CD4-positive, CD25-positive, alpha-beta regulatory T cell (primary cell): ENCODE measurements around the gene DNAJC5G. TPM values are rescaled to one million over a fixed set of nuclear protein-coding genes. Genes with fewer than 3 reads are reported as not detected.

Experiments
- ATAC-seq, 2 donors: fragments of 150-1000 bp; cut with Tn5 transposase; one replicate each; pipeline ENCODE4 v1.10.0; 2021; ENCODE audit warnings: low read depth in 2 of 2, moderate number of reproducible peaks in 2 of 2, moderate library complexity in 1 of 2
- DNase-seq, 3 donors: peaks; one replicate each; pipeline versions ENCODE4 v3.0.0 to v3.0.0-alpha.2; 2012 to 2022; ENCODE audit warnings: mixed read lengths in 1 of 3
- H3K27ac ChIP-seq: one replicate; pipeline ENCODE4 v1.7.0; 2013; ENCODE audit warnings: mild to moderate bottlenecking, low read length; ENCODE audit not compliant: insufficient read depth, poor library complexity, severe bottlenecking
- H3K27me3 ChIP-seq: one replicate; pipeline ENCODE4 v1.7.0; 2013; ENCODE audit warnings: low read length; ENCODE audit not compliant: control insufficient read depth, insufficient read depth
- H3K36me3 ChIP-seq: one replicate; pipeline ENCODE4 v1.7.0; 2013; ENCODE audit warnings: mild to moderate bottlenecking, low read length, moderate library complexity; ENCODE audit not compliant: control insufficient read depth, insufficient read depth
- H3K4me1 ChIP-seq: 2 replicates; pipeline ENCODE4 v1.7.0; 2013; ENCODE audit warnings: mild to moderate bottlenecking, low read length; ENCODE audit not compliant: insufficient read depth, control insufficient read depth, poor library complexity, severe bottlenecking
- H3K4me3 ChIP-seq: one replicate; pipeline ENCODE4 v1.7.0; 2013; ENCODE audit warnings: low read depth, mild to moderate bottlenecking, low read length, moderate library complexity
- H3K9me3 ChIP-seq, 2 experiments: 1 replicate in 1 of 2; 2 replicates in 1 of 2; pipeline ENCODE4 v1.7.0; 2013; ENCODE audit warnings: low read length in 2 of 2, mild to moderate bottlenecking in 1 of 2, moderate library complexity in 1 of 2; ENCODE audit not compliant: control insufficient read depth in 2 of 2
- H3K27ac Mint-ChIP-seq, 3 donors: one replicate each; pipeline ENCODE4 v1.8.0; 2020 to 2022; ENCODE audit warnings: mild to moderate bottlenecking in 3 of 3, mixed read lengths in 3 of 3, moderate library complexity in 2 of 3
- H3K27me3 Mint-ChIP-seq: one replicate; pipeline ENCODE4 v1.8.0; 2022; ENCODE audit warnings: mild to moderate bottlenecking, mixed read lengths
- H3K36me3 Mint-ChIP-seq: one replicate; pipeline ENCODE4 v1.8.0; 2020; ENCODE audit warnings: mixed read lengths
- H3K4me1 Mint-ChIP-seq, 4 donors: one replicate each; pipeline ENCODE4 v1.8.0; 2020 to 2022; ENCODE audit warnings: mixed read lengths in 4 of 4, mild to moderate bottlenecking in 1 of 4
- H3K4me3 Mint-ChIP-seq, 4 donors: one replicate each; pipeline ENCODE4 v1.8.0; 2020 to 2022; ENCODE audit warnings: mild to moderate bottlenecking in 4 of 4, mixed read lengths in 4 of 4, moderate library complexity in 3 of 4
- H3K9me3 Mint-ChIP-seq, 7 donors: one replicate each; pipeline ENCODE4 v1.8.0; 2020 to 2022; ENCODE audit warnings: mixed read lengths in 7 of 7, mild to moderate bottlenecking in 3 of 7, moderate library complexity in 2 of 7
- polyA plus RNA-seq, 4 donors: library from polyadenylated mRNA; unstranded; fragments of 300-500 nt; fragmentation: Illumina TruSeq; gene quantifications; one replicate each; pipeline ENCODE4 v1.2.3, GENCODE V29; 2021
- total RNA-seq: library from RNA; stranded (reverse); gene quantifications from one replicate; pipeline ENCODE4 v1.2.3, GENCODE V29; 2022

DNAJC5G gene
- total and polyA plus RNA-seq, 5 donors from 2014 or later = not detected

- DNase-seq = no peak
These were observed 37.8 kb upstream of the DNAJC5G start for GRCh38 chr2:27237341-27237945.

GRCh38 chr2:27238976-27239375 lies 36.3 kb upstream of the DNAJC5G start:
- no peaks in the 10 kb centered on the region for H3K27me3 Mint-ChIP-seq
- no peaks in the 10 kb centered on the region for H3K27me3 ChIP-seq
- no peak overlapping the region for H3K4me3 ChIP-seq
- peaks cover 0 to 2% (median 0%) of the 10 kb centered on the region in 4 donors for H3K4me1 Mint-ChIP-seq
- no peaks in the 10 kb centered on the region for H3K9me3 ChIP-seq
- ATAC-seq (no peak), DNase-seq (no peak)
- H3K36me3 ChIP-seq = peaks cover 88% of the 10 kb centered on the region
- no peak overlapping the region for H3K27ac Mint-ChIP-seq
- peaks cover 46% of the 10 kb centered on the region for H3K36me3 Mint-ChIP-seq
- peaks cover 3% of the 10 kb centered on the region for H3K4me1 ChIP-seq
- no peak overlapping the region for H3K27ac ChIP-seq
- no peak overlapping the region for H3K4me3 Mint-ChIP-seq
- no peaks in the 10 kb centered on the region for H3K9me3 Mint-ChIP-seq

More at GRCh38 chr2:27237341-27237945, 37.8 kb upstream of the DNAJC5G start:
- Mint-ChIP-seq H3K27me3 (no peaks in the 10 kb centered on the region), H3K36me3 (peaks cover 59% of the 10 kb centered on the region), H3K4me3 (no peak overlapping the region), H3K27ac (no peak overlapping the region), H3K9me3 (no peaks in the 10 kb centered on the region), H3K4me1 (peaks cover 0 to 2% (median 0%) of the 10 kb centered on the region in 4 donors)
- H3K9me3 ChIP-seq = no peaks in the 10 kb centered on the region
- H3K27me3 ChIP-seq = no peaks in the 10 kb centered on the region
- H3K36me3 ChIP-seq = peaks cover 91% of the 10 kb centered on the region
- H3K4me3 ChIP-seq = no peak overlapping the region
- no peak overlapping the region for H3K27ac ChIP-seq
- ATAC-seq = no peak
- H3K4me1 ChIP-seq = peaks cover 3% of the 10 kb centered on the region

- H3K4me3 Mint-ChIP-seq = no peak overlapping the region
- H3K4me1 ChIP-seq = peaks cover 3% of the 10 kb centered on the region
- no peak overlapping the region for H3K27ac ChIP-seq
- DNase-seq (no peak), ATAC-seq (no peak)
- H3K4me3 ChIP-seq = no peak overlapping the region
- H3K36me3 Mint-ChIP-seq = peaks cover 41% of the 10 kb centered on the region
- no peaks in the 10 kb centered on the region for H3K9me3 Mint-ChIP-seq
- no peaks in the 10 kb centered on the region for H3K27me3 ChIP-seq
- H3K27ac Mint-ChIP-seq = peak overlapping the region in 1 of 3 donors; percentile 58
- H3K4me1 Mint-ChIP-seq = peaks cover 0 to 2% (median 0%) of the 10 kb centered on the region in 4 donors
- no peaks in the 10 kb centered on the region for H3K9me3 ChIP-seq
- H3K36me3 ChIP-seq = peaks cover 78% of the 10 kb centered on the region
- no peaks in the 10 kb centered on the region for H3K27me3 Mint-ChIP-seq
These were observed 34.8 kb upstream of the DNAJC5G start for GRCh38 chr2:27240406-27240805.

DNA sequence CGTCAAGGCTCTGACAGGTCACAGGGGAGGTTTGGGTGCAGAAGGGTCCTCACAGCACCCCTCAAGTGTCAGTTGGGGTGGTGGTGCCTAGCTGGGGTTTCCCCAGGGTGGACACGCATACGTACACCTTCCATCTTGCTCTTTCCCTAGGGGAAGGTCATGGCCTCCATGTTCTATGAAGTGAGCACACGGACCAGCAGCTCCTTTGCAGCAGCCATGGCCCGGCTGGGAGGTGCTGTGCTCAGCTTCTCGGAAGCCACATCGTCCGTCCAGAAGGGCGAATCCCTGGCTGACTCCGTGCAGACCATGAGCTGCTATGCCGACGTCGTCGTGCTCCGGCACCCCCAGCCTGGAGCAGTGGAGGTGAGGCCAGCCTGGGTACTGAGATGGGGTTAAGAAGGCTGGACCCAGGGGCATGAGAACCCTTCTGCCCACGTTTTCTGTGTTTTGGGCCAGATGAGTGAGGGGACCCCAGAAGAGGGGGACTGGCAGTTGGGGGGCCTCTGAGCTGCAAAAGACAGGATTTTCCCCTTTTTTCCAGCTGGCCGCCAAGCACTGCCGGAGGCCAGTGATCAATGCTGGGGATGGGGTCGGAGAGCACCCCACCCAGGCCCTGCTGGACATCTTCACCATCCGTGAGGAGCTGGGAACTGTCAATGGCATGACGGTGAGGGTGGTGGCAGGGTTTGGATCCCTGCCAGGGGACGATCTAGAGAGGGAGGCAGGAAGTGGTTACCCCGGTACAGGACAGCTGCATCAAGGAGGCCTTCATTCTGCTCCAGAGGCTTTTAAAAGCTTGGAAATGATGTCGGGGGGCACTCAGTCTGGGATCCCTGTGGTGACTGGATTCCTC lies 33.2 kb upstream of the DNAJC5G start:
- H3K36me3 Mint-ChIP-seq = peaks cover 31% of the 10 kb centered on the region
- ATAC-seq (no peak), DNase-seq (peak in 1 of 3 donors; percentile 33)
- peaks cover 0 to 2% (median 0%) of the 10 kb centered on the region in 4 donors for H3K4me1 Mint-ChIP-seq
- H3K27ac Mint-ChIP-seq = no peak overlapping the region
- H3K4me1 ChIP-seq = peaks cover 3% of the 10 kb centered on the region
- H3K36me3 ChIP-seq = peaks cover 64% of the 10 kb centered on the region
- no peak overlapping the region for H3K27ac ChIP-seq
- no peak overlapping the region for H3K4me3 Mint-ChIP-seq
- no peaks in the 10 kb centered on the region for H3K27me3 ChIP-seq
- H3K9me3 ChIP-seq = no peaks in the 10 kb centered on the region
- no peaks in the 10 kb centered on the region for H3K27me3 Mint-ChIP-seq
- no peaks in the 10 kb centered on the region for H3K9me3 Mint-ChIP-seq
- H3K4me3 ChIP-seq = no peak overlapping the region

DNA sequence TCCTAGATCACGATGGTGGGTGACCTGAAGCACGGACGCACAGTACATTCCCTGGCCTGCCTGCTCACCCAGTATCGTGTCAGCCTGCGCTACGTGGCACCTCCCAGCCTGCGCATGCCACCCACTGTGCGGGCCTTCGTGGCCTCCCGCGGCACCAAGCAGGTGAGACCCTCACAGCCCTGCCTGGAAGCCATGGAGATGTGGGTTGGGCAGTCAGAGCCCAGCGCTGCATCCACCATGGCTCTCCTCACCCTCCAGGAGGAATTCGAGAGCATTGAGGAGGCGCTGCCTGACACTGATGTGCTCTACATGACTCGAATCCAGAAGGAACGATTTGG lies 32.6 kb upstream of the DNAJC5G start:
- H3K4me1 ChIP-seq = peaks cover 3% of the 10 kb centered on the region
- Mint-ChIP-seq H3K36me3 (peaks cover 25% of the 10 kb centered on the region), H3K27me3 (no peaks in the 10 kb centered on the region), H3K4me3 (no peak overlapping the region), H3K9me3 (no peaks in the 10 kb centered on the region), H3K4me1 (peaks cover 0 to 2% (median 0%) of the 10 kb centered on the region in 4 donors), H3K27ac (no peak overlapping the region)
- no peak overlapping the region for H3K4me3 ChIP-seq
- no peak overlapping the region for H3K27ac ChIP-seq
- H3K27me3 ChIP-seq = no peaks in the 10 kb centered on the region
- ATAC-seq (no peak), DNase-seq (no peak)
- H3K36me3 ChIP-seq = peaks cover 58% of the 10 kb centered on the region
- H3K9me3 ChIP-seq = no peaks in the 10 kb centered on the region

- H3K4me1 ChIP-seq = peaks cover 3% of the 10 kb centered on the region
- Mint-ChIP-seq H3K4me1 (peaks cover 0 to 2% (median 0%) of the 10 kb centered on the region in 4 donors), H3K27ac (no peak overlapping the region), H3K36me3 (peaks cover 17% of the 10 kb centered on the region), H3K4me3 (no peak overlapping the region), H3K27me3 (peaks cover 4% of the 10 kb centered on the region), H3K9me3 (no peaks in the 10 kb centered on the region)
- H3K36me3 ChIP-seq = peaks cover 49% of the 10 kb centered on the region
- H3K27me3 ChIP-seq = no peaks in the 10 kb centered on the region
- ATAC-seq = no peak
- no peak overlapping the region for H3K4me3 ChIP-seq
- no peaks in the 10 kb centered on the region for H3K9me3 ChIP-seq
- H3K27ac ChIP-seq = no peak overlapping the region
- no peak for DNase-seq
These were observed 31.7 kb upstream of the DNAJC5G start for GRCh38 chr2:27243391-27244130.

DNA sequence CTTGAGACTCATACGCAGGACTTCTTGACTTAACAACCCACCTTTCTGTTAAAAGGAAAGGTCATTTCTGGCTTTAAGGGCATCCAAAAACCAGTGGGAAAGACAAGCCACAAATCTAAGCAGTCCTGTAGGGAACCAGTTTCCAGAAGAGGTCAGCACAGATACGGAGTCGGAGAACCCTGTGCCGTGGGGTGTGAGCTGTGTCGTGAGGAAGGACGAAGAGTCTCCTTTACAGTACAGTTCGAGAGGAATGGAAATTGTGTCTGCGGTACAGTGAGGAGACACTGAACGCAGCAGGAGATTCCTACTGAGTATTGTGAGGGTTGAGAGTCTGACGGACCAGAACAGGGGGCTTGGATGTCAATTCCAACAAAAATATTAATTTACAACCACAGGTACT lies 30.1 kb upstream of the DNAJC5G start:
- H3K4me3 Mint-ChIP-seq = no peak overlapping the region

More for the DNA sequence above, 30.1 kb upstream of the DNAJC5G start:
- H3K27ac ChIP-seq = no peak overlapping the region
- ATAC-seq (no peak), DNase-seq (no peak)
- H3K9me3 ChIP-seq = no peaks in the 10 kb centered on the region
- Mint-ChIP-seq H3K27ac (peak overlapping the region in 1 of 3 donors; percentile 17), H3K27me3 (peaks cover 4% of the 10 kb centered on the region), H3K4me1 (peaks cover 0 to 2% (median 0%) of the 10 kb centered on the region in 4 donors), H3K9me3 (no peaks in the 10 kb centered on the region), H3K36me3 (peaks cover 5% of the 10 kb centered on the region)
- H3K36me3 ChIP-seq = peaks cover 36% of the 10 kb centered on the region
- no peak overlapping the region for H3K4me3 ChIP-seq
- peaks cover 6% of the 10 kb centered on the region for H3K4me1 ChIP-seq
- H3K27me3 ChIP-seq = no peaks in the 10 kb centered on the region
